ENCODE results near the gene UPF3B. TPM values are rescaled to one million over a fixed set of nuclear protein-coding genes. Genes with fewer than 3 reads are reported as not detected.
A peak's percentile ranks its signal among the peaks of the same experiment; 100 is the strongest.

Gene UPF3B
- total and polyA plus RNA-seq, 9 of the 15 experiments (the other 6 are each of a cell fraction or from before 2014, with no cell fraction given), result 17.6 to 57.0 (median 32.3) TPM

- TF ChIP-seq ZBTB34 (CRISPR knock-in tag; IDR thresholded peaks at IDR 0.05) (no peak), RBFOX2 (IDR thresholded peaks at IDR 0.05; ENCODE audit: low read depth, low read length) (peak; percentile 100), GATAD2A (IDR thresholded peaks at IDR 0.05) (no peak), NR2F6 (CRISPR knock-in tag; IDR thresholded peaks at IDR 0.05) (no peak), MBD2 (IDR thresholded peaks at IDR 0.05; ENCODE audit: borderline replicate concordance, low read depth) (peak; percentile 72; the same call in 1 of the 2 replicates), ZNF449 (CRISPR knock-in tag; IDR thresholded peaks at IDR 0.05) (no peak), ZNF12 (CRISPR knock-in tag; IDR thresholded peaks at IDR 0.05) (no peak), TFAM (CRISPR knock-in tag; conservative IDR thresholded peaks at IDR 0.05) (no peak), ZNF740 (CRISPR knock-in tag; IDR thresholded peaks at IDR 0.05) (no peak), ZNF740 (tag; IDR thresholded peaks at IDR 0.05) (no peak), SMARCB1 (IDR thresholded peaks at IDR 0.05; ENCODE audit: insufficient read length, low read depth) (no peak), TCF7L2 (IDR thresholded peaks at IDR 0.05; ENCODE audit: low read depth, low read length) (no peak), MIER1 (IDR thresholded peaks at IDR 0.05; ENCODE audit: low read depth) (no peak), TCFL5 (CRISPR knock-in tag; conservative IDR thresholded peaks at IDR 0.05) (no peak), POLR3G (IDR thresholded peaks at IDR 0.05; ENCODE audit: extremely low read depth, insufficient read length, insufficient replicate concordance) (no peak), NR3C1 (CRISPR knock-in tag; IDR thresholded peaks at IDR 0.05) (no peak), YY1 (IDR thresholded peaks at IDR 0.05; ENCODE audit: borderline replicate concordance in 1 of 3, control insufficient read depth in 1 of 3, extremely low read depth in 1 of 3, insufficient read depth in 3 of 3, insufficient read length in 1 of 3, insufficient replicate concordance in 2 of 3, low read depth in 1 of 3, low read length in 2 of 3) (peak in 2 of 3 experiments; percentile 60 to 83), MXI1 (IDR thresholded peaks at IDR 0.05; ENCODE audit: low read depth, low read length) (no peak), KLF16 (IDR thresholded peaks at IDR 0.05) (no peak), E2F8 (IDR thresholded peaks at IDR 0.05; ENCODE audit: low read depth, partially characterized antibody) (no peak), HIVEP1 (CRISPR knock-in tag; IDR thresholded peaks at IDR 0.05) (no peak), GABPB1 (CRISPR knock-in tag; IDR thresholded peaks at IDR 0.05) (peak; percentile 68; the same call in 1 of the 2 replicates)
These were observed 61.1 kb downstream of the UPF3B start, which contains the start of gene RPL39 (continued) for GRCh38 chrX:119791437-119792231.
